Stimulated activated CD8-positive, alpha-beta memory T cell treated with anti-CD3 and anti-CD28 coated beads, Interleukin-15, amount 100 ng/mL, for 24 hours (primary cell): ENCODE data around the gene MRAS.

Experiments used
- DNase-seq: peaks from one replicate; pipeline ENCODE4 v3.0.0-alpha.2; 2020; ENCODE audit warnings: low read depth

The MRAS gene

DNA sequence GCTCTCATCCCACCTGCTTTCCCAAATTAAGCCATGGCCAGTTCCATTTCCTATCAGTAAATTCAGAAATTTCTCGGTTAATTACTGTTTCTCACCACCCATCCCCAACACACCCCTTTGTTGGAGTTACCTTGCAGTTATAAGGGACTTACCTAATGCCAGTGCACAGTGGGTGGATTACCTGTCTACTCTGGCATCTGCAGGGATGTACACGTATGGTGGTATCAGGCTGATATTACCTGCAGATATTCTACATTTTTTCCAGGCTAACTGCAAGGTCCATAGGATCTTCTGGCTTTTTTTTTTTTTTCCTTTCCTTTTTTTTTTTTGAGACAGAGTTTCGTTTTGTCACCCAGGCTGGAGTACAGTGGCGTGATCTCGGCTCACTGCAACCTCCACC is 7.9 kb upstream of the MRAS start:
- no peak for DNase-seq

DNA sequence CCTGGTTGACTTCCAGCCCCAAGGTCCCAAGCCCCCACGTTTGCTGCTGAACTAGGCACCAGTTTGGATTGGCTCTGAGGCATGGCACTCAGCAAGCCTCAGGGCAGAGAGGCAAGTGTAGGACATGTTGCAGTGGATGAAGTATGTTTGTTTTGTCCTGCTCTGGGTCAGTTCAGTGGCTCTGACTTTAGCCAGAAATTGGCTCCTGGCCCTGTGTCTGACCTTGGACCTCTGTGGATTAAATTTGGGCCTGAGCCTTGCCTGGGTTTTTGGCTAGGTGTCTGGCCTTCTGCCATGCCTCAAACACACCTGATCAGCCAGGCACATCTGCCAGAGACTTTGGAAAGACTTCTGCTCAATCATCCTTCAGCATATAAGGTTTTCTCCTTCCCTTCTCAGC is 3.6 kb upstream of the MRAS start:
- DNase-seq: no peak

GRCh38 chr3:138348754-138349739 is 668 bp downstream of the MRAS start:
- DNase-seq: no peak

DNA sequence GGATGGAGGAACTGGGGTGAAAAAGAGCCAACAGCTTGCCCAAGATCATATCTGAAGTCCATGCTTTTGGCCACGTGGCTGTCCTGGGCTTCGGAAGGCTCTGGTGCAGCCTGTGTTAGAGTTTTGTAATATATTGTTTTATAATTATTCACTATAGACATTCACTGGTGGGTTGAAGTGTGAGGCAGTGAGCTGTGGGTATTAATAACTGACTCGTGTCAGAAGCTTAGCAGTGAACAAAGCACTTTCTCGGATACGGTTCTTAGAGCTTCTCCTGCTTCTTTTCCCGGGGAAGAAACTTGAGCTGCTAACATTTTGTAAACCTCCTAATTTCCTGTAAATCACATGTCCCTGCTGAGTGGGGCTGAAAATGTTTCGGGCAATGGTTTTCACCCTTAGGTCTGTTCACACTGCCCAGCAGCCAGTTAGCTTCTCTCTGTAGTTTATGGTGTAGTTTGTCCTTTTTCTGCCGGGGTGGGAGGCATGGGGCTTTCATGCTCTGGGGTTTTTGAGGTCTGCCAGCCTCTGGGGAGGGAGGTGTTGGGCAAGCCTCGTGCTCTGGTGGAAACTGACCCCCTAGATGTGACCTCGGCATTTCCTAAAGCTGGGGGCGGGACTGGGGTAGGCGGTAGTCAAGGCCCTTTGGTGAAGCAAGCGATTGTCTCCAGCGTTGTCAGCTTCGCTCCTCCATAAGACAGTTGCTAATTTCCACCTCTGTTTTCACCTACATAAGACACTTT is 1.7 kb downstream of the MRAS start:
- DNase-seq: no peak

DNA sequence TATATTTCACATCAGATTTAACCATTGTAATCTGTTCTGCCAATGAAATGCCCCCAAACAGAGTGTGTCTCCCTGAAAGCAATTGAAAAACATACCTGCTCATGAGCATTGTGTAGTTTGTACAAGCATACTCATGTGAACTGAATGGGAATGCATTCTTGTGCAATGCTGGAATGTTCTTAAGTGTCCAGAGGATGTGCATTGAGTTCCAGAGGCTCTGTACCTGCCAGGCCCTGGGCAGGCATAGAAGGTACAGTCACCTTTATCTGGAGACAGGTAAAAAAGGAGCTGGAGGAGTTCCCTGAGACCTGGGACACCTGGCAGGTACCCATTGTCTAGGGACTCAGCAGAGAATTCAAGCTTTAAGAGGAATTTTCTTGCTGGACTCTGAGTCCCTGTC is 2.8 kb downstream of the MRAS start:
- DNase-seq: no peak

- no peak for DNase-seq
These were observed 3.7 kb downstream of the MRAS start for GRCh38 chr3:138351916-138352550.

GRCh38 chr3:138354376-138354775 is 6.0 kb downstream of the MRAS start:
- no peak for DNase-seq

GRCh38 chr3:138355071-138355470 is 6.7 kb downstream of the MRAS start:
- no peak for DNase-seq

- no peak for DNase-seq
These were observed 8.5 kb downstream of the MRAS start for GRCh38 chr3:138356730-138357405.

DNA sequence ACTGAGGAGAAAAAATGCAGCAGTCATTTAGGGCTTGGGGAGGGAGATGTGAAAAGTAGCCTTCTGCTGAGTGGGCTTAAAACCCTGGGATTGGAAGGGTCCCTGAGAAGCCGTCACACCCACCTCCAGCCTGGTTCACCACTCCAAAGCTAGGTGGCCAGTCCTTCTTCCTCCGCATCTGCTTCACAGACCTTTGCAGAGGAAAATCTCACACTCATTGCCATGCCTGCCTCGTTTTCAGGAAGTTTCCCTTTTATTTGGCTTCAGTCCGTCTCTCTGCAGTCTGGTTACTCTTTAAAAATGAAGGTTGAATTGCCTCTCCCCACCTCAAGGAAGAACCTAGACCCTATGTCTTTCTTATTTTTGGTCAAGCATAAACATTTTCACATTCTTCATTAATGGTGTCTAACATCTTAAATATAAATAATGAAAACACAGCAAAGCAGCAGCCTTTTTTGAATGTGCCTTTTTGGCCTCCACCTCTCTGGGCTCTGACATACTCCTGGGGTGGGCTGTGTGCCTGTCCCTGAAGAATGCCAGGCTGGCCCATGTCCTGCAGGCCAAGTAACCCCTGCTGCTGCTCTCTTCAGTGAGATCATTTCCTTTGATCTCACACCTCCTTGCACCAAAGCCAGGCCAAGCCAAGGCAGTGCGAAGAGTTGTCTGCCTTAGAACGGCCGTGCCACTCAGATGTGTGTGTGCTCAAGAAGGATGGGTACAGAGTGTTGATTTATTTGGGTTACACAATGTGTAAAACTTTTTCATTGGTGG is 11.0 kb downstream of the MRAS start:
- no peak for DNase-seq

DNA sequence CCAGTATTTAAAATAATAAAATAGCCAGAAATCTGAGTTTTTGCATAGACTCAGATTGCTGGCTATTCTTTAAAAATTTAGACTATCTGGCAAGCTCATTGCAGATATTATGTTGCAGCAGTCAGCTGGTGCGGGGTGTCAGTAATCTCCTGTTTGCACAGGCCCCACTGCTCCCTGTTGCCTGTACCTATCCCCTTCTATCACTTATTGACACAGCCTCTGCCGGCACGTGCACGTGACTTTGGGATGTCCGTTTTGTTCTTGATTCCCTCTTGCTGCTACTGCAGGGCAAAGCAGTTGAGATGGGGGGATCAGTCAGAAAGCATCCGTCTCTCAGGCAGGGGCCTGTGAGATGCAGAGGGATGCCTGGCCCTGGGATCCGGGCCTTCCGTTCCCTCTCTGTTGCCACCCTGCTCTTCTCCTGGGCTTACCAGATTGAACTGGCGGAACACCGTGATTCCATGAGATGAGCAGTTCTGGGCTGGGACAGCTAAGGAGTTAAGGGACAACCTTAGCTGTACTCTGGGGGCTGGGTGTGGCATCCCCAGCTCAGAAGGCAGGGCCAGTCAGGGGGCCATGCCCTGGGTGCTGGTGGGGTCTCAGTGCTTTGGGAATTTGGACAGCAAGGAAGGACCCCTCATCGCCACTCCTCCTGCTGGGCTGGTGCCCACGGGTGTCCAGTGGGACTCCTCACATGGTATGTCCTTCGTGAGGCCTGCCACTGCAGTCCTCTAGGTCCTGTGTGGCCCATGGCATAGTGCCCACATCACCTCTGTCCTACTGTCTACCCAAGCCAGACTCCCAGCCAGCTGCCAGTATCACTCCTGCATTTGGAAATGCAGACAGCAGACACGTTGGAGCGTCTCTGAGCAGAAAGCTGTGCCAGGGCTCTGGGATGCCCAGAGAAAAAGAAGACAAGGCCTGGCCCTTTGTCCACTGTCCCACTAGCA is 11.8 kb downstream of the MRAS start:
- DNase-seq: no peak

- no peak for DNase-seq
These were observed 12.6 kb downstream of the MRAS start for GRCh38 chr3:138360869-138361525.

DNA sequence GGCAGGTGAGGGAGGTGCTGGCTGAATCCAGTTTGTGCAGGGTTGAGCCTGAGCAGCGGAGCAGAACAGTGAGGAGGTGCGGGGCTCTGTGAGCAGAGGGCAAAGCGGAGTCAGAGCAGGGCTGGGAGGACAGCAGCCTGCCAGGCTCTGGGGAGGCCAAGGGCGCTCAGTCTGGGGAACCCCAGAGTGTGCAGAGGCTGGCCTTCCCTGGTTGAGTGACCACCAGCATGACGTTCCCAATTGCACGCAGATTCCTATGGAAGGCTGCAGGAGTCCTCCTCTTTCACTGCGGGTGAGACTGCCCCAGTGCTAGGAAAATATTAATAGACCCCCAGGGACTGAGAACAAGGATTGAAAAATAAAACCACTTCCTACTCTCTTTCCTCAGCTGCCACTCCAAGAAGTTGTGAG is 13.2 kb downstream of the MRAS start:
- DNase-seq: no peak

- no peak for DNase-seq
These were observed 14.2 kb downstream of the MRAS start for GRCh38 chr3:138362538-138362937.

DNA sequence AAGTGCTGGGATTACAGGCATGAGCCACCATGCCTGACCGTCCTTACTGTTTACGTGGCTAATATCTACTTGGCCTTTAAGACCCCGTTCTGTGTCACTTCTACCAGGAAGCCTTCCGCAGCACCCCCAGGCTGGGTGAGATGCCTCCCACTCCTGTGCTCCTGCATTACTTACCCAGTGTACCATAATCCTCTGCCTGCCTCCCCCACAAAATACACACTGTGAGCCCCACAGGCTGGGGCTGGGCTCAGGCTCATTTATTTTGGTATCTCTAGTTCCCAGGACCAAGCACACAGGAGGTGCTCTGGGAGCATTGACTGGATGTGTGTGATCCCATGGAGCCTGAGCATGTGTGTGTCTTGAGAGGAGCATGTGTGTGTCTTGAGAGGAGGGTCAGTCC is 14.9 kb downstream of the MRAS start:
- DNase-seq: no peak

DNA sequence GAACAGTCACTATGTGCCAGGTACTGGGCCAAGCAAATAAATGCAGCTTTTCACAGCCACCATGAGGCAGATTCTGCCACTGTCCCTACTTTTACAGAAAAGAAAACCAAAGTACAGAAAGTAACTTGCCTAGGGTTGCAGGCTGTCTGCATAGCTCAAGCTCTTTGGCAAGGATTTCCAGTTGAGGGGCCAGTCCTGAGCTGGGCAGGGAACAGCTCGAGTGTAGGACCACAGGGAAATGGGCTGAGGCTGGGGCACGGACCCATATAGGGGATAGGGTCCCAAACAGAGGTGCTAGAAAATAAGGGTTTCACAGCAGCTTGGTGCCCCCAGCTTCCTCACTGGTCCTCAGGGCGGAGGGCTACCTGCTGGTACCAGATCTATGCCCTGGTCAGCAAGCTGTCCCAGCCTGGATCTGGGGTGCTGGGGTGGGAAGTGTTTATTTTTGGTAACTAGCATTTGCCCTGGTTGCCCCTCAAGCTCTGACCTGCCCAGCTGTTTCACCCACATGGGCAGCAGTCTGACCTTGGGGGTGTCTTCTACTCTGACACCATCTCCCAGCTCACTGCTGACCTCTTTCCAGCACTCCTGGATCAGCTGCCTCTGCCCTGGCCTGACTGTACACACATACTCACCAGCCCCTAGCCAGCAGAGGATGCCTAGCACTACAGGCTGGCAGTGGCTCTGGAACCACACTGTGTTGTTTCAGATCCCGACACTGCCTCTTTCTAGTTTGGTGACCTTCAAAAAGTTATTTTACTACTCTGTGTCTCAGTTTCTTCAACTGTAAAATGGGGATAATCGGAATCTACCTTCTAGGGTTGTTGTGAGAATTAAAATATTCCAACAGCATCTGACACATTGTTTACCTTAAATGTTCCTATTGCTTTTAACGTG is 16.2 kb downstream of the MRAS start:
- no peak for DNase-seq

DNA sequence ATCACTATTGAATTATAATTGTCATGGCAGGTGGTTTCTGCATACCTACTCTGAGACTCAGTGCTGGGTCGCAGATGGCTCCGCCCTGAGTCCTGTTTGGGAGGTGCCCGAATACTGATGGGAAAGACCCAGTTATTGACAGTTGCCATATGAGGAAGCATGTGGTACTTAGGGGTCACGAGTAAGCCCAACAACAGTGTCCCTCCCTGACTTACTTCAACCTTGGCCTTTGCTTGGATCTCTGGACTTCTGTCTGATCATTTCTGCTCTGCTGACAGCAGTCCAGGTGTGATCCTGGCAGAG is 16.8 kb downstream of the MRAS start:
- no peak for DNase-seq

- no peak for DNase-seq
These were observed 17.8 kb downstream of the MRAS start for GRCh38 chr3:138366006-138366759.
